Heart left ventricle (tissue), 16 donors: Measurements from ENCODE around the gene MYL2. TPM values are rescaled to one million over a fixed set of nuclear protein-coding genes. Genes with fewer than 3 reads are reported as not detected.

Source experiments
- ATAC-seq, 4 donors: fragments of 200-7000 bp; cut with Tn5 transposase; one replicate each; pipeline ENCODE4 v1.9.1; 2020 to 2022; ENCODE audit warnings: moderate library complexity in 4 of 4, mild to moderate bottlenecking in 3 of 4, moderate number of reproducible peaks in 1 of 4
- DNase-seq, 5 donors: peaks; one replicate each; pipeline ENCODE4 v3.0.0-alpha.2; 2020
- H3K27ac ChIP-seq, 12 donors: fragments of 200-600 bp; sonication (generic) in 4 of 12; one replicate each; pipeline versions ENCODE4 v1.5.0 to v1.8.0; 2016 to 2022; ENCODE audit warnings: mild to moderate bottlenecking in 2 of 12
- H3K27me3 ChIP-seq, 9 donors: fragments of 200-600 bp; sonication (generic) in 2 of 9; one replicate each; pipeline versions ENCODE4 v1.5.1 to v1.8.0; 2016 to 2022; ENCODE audit warnings: mild to moderate bottlenecking in 3 of 9
- H3K36me3 ChIP-seq, 9 donors: fragments of 200-600 bp; sonication (generic) in 2 of 9; one replicate each; pipeline versions ENCODE4 v1.5.0 to v1.8.0; 2018 to 2022; ENCODE audit warnings: mild to moderate bottlenecking in 2 of 9
- H3K4me1 ChIP-seq, 12 donors: fragments of 200-600 bp; sonication (generic) in 4 of 12; one replicate each; pipeline versions ENCODE4 v1.5.0 to v1.8.0; 2016 to 2022; ENCODE audit warnings: mild to moderate bottlenecking in 3 of 12
- H3K4me3 ChIP-seq, 12 donors: fragments of 200-600 bp; sonication (generic) in 4 of 12; one replicate each; pipeline versions ENCODE4 v1.5.0 to v1.8.0; 2017 to 2022; ENCODE audit warnings: mild to moderate bottlenecking in 9 of 12, moderate library complexity in 4 of 12
- H3K9me3 ChIP-seq, 12 donors: fragments of 200-600 bp; sonication (generic) in 4 of 12; one replicate each; pipeline versions ENCODE4 v1.5.0 to v1.8.0; 2016 to 2022; ENCODE audit warnings: mild to moderate bottlenecking in 1 of 12
- POLR2A ChIP-seq, 2 donors: fragments of 450-650 bp; IDR thresholded peaks; one replicate each; pipeline ENCODE4 v1.6.1; 2017; ENCODE audit warnings: antibody characterized with exemption in 2 of 2, mild to moderate bottlenecking in 2 of 2, moderate library complexity in 2 of 2
- WGBS, 4 donors: extraction: QIAGEN DNeasy Blood & Tissue Kit in 2 of 4; methylation state at CpG; one replicate each; pipeline versions ENCODE4 v1.1.5 to v1.1.7; 2013 to 2018; 5-methylcytosine and 5-hydroxymethylcytosine counted together
- intact Hi-C, 10 donors: fragments of 100-400 bp; cut with DNase I; formaldehyde crosslinking; loops; one replicate each; pipeline versions ENCODE4 v1.11.1 to v1.14.2; 2022
- polyA plus RNA-seq, 2 donors: library from polyadenylated mRNA; stranded (reverse); fragments of 200-250 nt; gene quantifications; one replicate each; pipeline ENCODE4 v1.2.3, GENCODE V29; 2013
- total RNA-seq, 9 donors: library from RNA; depleted of rRNA in 2 of 9; stranded (reverse); fragments of >200 nt in 2 of 9; fragmentation: NEBNext Ultra II Directional in 3 of 9; extraction: Animal tissue kit (Norgen Biotek cat#: 25700) in 3 of 9; gene quantifications; one replicate each; pipeline versions ENCODE4 v1.1.0 to v1.2.4, GENCODE V29; 2016 to 2023
- TF ChIP-seq, protein P1 (sequence below), 12 donors: fragments of 200-600 bp; sonication (generic) in 4 of 12; IDR thresholded peaks; one replicate each; pipeline versions ENCODE4 v1.5.0 to v1.8.0; 2018 to 2022; ENCODE audit warnings: antibody characterized with exemption in 12 of 12, mild to moderate bottlenecking in 5 of 12
- donor health status: ischemic (EF 13 %, LVEDD 7.1; RV severe dilation, severe dysfunction).
- donor health status: healthy with polysubstance abuse.
- donor health status: DM: no; HTN: yes; CAD: no.
- donor health status: DM: no; HTN: no; CAD: no.
- donor health status: ischemic (EF 25% LVEDD 6.9; RV normal size, moderate dysfunction).
- donor health status: ischemic (EF 25% LVEDD 5.7; RV mildly dilated, moderate dysfunction).
- donor health status: healthy.
- donor health status: DM: yes; HTN: yes; CAD: no.
- donor health status: ischemic (EF 35%, LVEDD 5.7; RV mildly dilated, moderate dysfunction).
- donor health status: nonischemic (EF 11% LVEDD 7.7; RV severe dilation, severe dysfunction).
- donor health status: DM: yes; HTN: yes; CAD: no.
- donor health status: PGD.
- donor health status: ischemic (EF 29% LVEDD 5.4; RV normal size, mild dysfunction).
- donor health status: nonischemic (EF 23%, LVEDD 6.1; RV moderate dilation, normal function).

Gene MYL2
- total and polyA plus RNA-seq, 11 donors, result 9,599 to 55,783 (median 25,284) TPM

GRCh38 chr12:110927546-110927945 is 7.2 kb upstream of the MYL2 start:
- intact Hi-C loops, result no loop called here
- no peaks in the 10 kb centered on the region for H3K9me3 ChIP-seq
- no peak for DNase-seq
- peak overlapping the region; percentile 51 to 95 (median 86) for H3K27ac ChIP-seq
- H3K27me3 ChIP-seq, result peaks cover 0 to 7% (median 2%) of the 10 kb centered on the region in 9 donors
- TF ChIP-seq, protein P1, sequence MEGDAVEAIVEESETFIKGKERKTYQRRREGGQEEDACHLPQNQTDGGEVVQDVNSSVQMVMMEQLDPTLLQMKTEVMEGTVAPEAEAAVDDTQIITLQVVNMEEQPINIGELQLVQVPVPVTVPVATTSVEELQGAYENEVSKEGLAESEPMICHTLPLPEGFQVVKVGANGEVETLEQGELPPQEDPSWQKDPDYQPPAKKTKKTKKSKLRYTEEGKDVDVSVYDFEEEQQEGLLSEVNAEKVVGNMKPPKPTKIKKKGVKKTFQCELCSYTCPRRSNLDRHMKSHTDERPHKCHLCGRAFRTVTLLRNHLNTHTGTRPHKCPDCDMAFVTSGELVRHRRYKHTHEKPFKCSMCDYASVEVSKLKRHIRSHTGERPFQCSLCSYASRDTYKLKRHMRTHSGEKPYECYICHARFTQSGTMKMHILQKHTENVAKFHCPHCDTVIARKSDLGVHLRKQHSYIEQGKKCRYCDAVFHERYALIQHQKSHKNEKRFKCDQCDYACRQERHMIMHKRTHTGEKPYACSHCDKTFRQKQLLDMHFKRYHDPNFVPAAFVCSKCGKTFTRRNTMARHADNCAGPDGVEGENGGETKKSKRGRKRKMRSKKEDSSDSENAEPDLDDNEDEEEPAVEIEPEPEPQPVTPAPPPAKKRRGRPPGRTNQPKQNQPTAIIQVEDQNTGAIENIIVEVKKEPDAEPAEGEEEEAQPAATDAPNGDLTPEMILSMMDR (IDR thresholded peaks at IDR 0.05), result no peak
- no peak for TF ChIP-seq POLR2A (IDR thresholded peaks at IDR 0.05)
- H3K4me3 ChIP-seq, result no peak overlapping the region
- peaks cover 0 to 34% (median 5%) of the 10 kb centered on the region in 12 donors for H3K4me1 ChIP-seq
- no peak for ATAC-seq
- 37 to 45% (median 42%) methylated on average over 6 of the region's 6 CpGs for WGBS, 4 donors
- H3K36me3 ChIP-seq, result no peaks in the 10 kb centered on the region

DNA sequence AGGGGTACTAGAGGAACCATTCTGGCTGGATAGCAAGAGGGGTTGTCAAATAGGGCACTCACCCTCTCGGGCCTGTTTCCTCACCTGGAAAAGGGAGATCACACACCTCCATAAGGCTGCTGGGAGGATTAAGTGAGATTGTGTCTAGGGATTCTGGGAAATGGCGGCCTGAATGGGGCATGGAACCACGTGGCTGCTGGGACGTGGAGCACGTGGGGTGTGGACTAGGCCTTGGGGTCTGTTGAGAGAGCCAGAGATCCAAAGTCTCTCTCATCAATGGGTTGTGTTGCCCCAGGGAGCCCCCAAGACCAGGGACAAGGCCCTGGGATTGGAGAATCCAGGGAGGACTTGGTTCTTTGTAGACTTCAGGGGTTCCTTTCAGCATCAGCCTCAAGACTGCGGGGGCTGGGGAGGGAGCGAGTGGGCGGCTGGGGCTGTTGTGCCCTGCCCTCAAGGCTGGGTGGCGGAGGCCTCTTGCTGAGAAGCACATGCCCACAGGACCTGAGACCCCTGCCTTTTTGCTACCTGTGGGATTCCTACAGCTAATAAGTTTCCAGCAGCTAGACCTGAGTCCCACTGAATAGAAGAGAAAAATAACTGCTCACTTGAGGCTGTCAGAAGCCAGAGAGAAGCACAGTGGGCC is 3.4 kb upstream of the MYL2 start:
- Histone ChIP-seq H3K27me3 (peaks cover 0 to 7% (median 0%) of the 10 kb centered on the region in 9 donors), H3K4me3 (no peak overlapping the region), H3K9me3 (no peaks in the 10 kb centered on the region), H3K4me1 (peaks cover 0 to 34% (median 5%) of the 10 kb centered on the region in 12 donors), H3K27ac (peak overlapping the region in 2 of 12 donors; percentile 9 to 89), H3K36me3 (peaks cover 0 to 5% (median 0%) of the 10 kb centered on the region in 9 donors)
- ATAC-seq (no peak), DNase-seq (no peak)
- intact Hi-C loops, result no loop called here
- 85 to 93% (median 91%) methylated on average over 9 of the region's 9 CpGs for WGBS, 4 donors
- no peak for TF ChIP-seq POLR2A (IDR thresholded peaks at IDR 0.05)
- TF ChIP-seq, protein P1 (IDR thresholded peaks at IDR 0.05), result no peak

- Histone ChIP-seq H3K36me3 (peaks cover 0 to 11% (median 0%) of the 10 kb centered on the region in 9 donors), H3K27me3 (peaks cover 0 to 7% (median 0%) of the 10 kb centered on the region in 9 donors), H3K4me3 (no peak overlapping the region), H3K4me1 (peaks cover 0 to 34% (median 5%) of the 10 kb centered on the region in 12 donors), H3K27ac (peak overlapping the region in 1 of 12 donors; percentile 89), H3K9me3 (no peaks in the 10 kb centered on the region)
- no peak for DNase-seq
- WGBS, 4 donors, result 86 to 93% (median 87%) methylated on average over 4 of the region's 4 CpGs
- no peak for ATAC-seq
- TF ChIP-seq, protein P1 (IDR thresholded peaks at IDR 0.05), result no peak
- no peak for TF ChIP-seq POLR2A (IDR thresholded peaks at IDR 0.05)
- intact Hi-C loops, result no loop called here
Measured at GRCh38 chr12:110923192-110923591, 2.8 kb upstream of the MYL2 start.

GRCh38 chr12:110922652-110923051 is 2.3 kb upstream of the MYL2 start:
- H3K9me3 ChIP-seq, result no peaks in the 10 kb centered on the region
- peak overlapping the region in 5 of 12 donors; percentile 89 to 95 (median 91) for H3K27ac ChIP-seq
- no peak for ATAC-seq
- WGBS, 4 donors, result 54 to 71% (median 65%) methylated on average over 7 of the region's 7 CpGs
- intact Hi-C loops, result no loop called here
- peaks cover 0 to 7% (median 0%) of the 10 kb centered on the region in 9 donors for H3K27me3 ChIP-seq
- no peak for TF ChIP-seq POLR2A (IDR thresholded peaks at IDR 0.05)
- TF ChIP-seq, protein P1 (IDR thresholded peaks at IDR 0.05), result no peak
- peaks cover 0 to 16% (median 0%) of the 10 kb centered on the region in 9 donors for H3K36me3 ChIP-seq
- no peak for DNase-seq
- H3K4me1 ChIP-seq, result peaks cover 0 to 30% (median 1%) of the 10 kb centered on the region in 12 donors
- H3K4me3 ChIP-seq, result no peak overlapping the region
